Uterus (tissue), 4 donors: Measurements from ENCODE around the gene FAM3A. TPM values are rescaled to one million over a fixed set of nuclear protein-coding genes. Genes with fewer than 3 reads are reported as not detected.
A peak's percentile ranks its signal among the peaks of the same experiment; 100 is the strongest.

Source experiments
- DNase-seq, 2 donors: peaks; one replicate each; pipeline ENCODE4 v3.0.0-alpha.2; 2019 to 2020
- H3K27ac ChIP-seq, 2 donors: fragments of 200-600 bp; sonication (generic); 1 replicate in 1 of 2; 2 replicates in 1 of 2; pipeline ENCODE4 v1.5.1; 2016 to 2018
- H3K27me3 ChIP-seq, 2 donors: fragments of 200-600 bp; sonication (generic); one replicate each; pipeline ENCODE4 v1.5.1; 2018 to 2019; ENCODE audit warnings: control low read depth in 1 of 2
- H3K36me3 ChIP-seq, 2 donors: fragments of 200-600 bp; sonication (generic); one replicate each; pipeline ENCODE4 v1.5.1; 2019; ENCODE audit warnings: control low read depth in 1 of 2
- H3K4me1 ChIP-seq, 2 donors: fragments of 200-600 bp; sonication (generic); one replicate each; pipeline ENCODE4 v1.5.1; 2018 to 2019; ENCODE audit warnings: control low read depth in 1 of 2
- H3K4me3 ChIP-seq, 2 donors: fragments of 200-600 bp; sonication (generic); 1 replicate in 1 of 2; 2 replicates in 1 of 2; pipeline ENCODE4 v1.5.1; 2018 to 2019; ENCODE audit warnings: mild to moderate bottlenecking in 1 of 2
- H3K9me3 ChIP-seq, 2 donors: fragments of 200-600 bp; sonication (generic); one replicate each; pipeline ENCODE4 v1.5.1; 2019; ENCODE audit warnings: control low read depth in 1 of 2
- CTCF ChIP-seq, 4 experiments: fragments of 200-600 bp in 2 of 4; fragments of 450-650 bp in 2 of 4; sonication (generic) in 2 of 4; IDR thresholded peaks; one replicate each; pipeline ENCODE4 v1.5.1; 2016 to 2019; ENCODE audit warnings: antibody characterized with exemption in 4 of 4, mild to moderate bottlenecking in 2 of 4, moderate library complexity in 1 of 4
- POLR2A ChIP-seq, 2 donors: fragments of 450-650 bp; IDR thresholded peaks; one replicate each; pipeline ENCODE4 v1.6.1; 2016; ENCODE audit warnings: antibody characterized with exemption in 2 of 2, mild to moderate bottlenecking in 1 of 2, moderate library complexity in 1 of 2
- intact Hi-C: fragments of 100-400 bp; cut with DNase I; formaldehyde crosslinking; loops from one replicate; pipeline ENCODE4 v1.15.1; 2023; ENCODE audit warnings: low total_unique reads
- total RNA-seq, 4 donors: library from RNA; depleted of rRNA in 3 of 4; stranded (reverse); fragments of >200 nt in 3 of 4; gene quantifications; one replicate each; pipeline versions ENCODE4 v1.1.0 to v1.2.4, GENCODE V29; 2014 to 2023
- donor health status: DM: yes; HTN: yes; CAD: no.

Gene FAM3A
- total RNA-seq, 4 donors from 2014 or later, result 5.1 to 55.9 (median 15.4) TPM

- H3K4me3 ChIP-seq, result peak overlapping the region; percentile 15 to 32
- no peak for TF ChIP-seq POLR2A (IDR thresholded peaks at IDR 0.05)
- no peak for TF ChIP-seq CTCF (IDR thresholded peaks at IDR 0.05)
- no peaks in the 10 kb centered on the region for H3K27me3 ChIP-seq
- no peaks in the 10 kb centered on the region for H3K4me1 ChIP-seq
- intact Hi-C loops, result no loop called here
- peak overlapping the region; percentile 93 to 97 for H3K27ac ChIP-seq
- no peaks in the 10 kb centered on the region for H3K9me3 ChIP-seq
- H3K36me3 ChIP-seq, result no peaks in the 10 kb centered on the region
- DNase-seq, result peak; percentile 46 to 49
Observed at GRCh38 chrX:154517101-154517781, 1.2 kb upstream of the FAM3A start.

DNA sequence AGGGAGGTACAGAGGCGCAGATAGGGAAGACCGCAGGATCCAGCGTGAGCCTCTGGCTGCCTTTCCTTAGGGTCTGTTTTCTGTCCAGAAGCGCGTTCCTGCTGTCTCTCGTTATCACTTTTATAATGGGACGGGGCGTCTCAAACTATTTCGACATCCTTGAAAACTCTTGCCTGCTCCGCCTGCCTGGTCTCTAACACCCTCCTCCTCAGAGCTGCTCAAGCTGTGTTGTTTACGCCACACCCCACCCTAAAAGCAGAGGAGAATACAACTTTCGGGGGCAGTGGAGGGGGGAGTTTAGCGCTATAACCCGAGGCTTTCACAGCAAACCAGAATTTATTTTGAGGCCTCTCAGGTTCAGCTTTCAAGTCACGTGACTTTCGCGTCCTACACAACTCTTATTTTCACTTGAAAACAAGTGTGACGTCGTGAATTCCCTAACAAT, 646 bp upstream of the FAM3A start:
- H3K9me3 ChIP-seq, result no peaks in the 10 kb centered on the region
- no peaks in the 10 kb centered on the region for H3K36me3 ChIP-seq
- TF ChIP-seq CTCF (IDR thresholded peaks at IDR 0.05) (no peak), POLR2A (IDR thresholded peaks at IDR 0.05) (no peak)
- no peaks in the 10 kb centered on the region for H3K27me3 ChIP-seq
- no peaks in the 10 kb centered on the region for H3K4me1 ChIP-seq
- peak overlapping the region; percentile 15 to 32 for H3K4me3 ChIP-seq
- H3K27ac ChIP-seq, result peak overlapping the region; percentile 93 to 97
- intact Hi-C loops, result no loop called here
- peak in 1 of 2 donors; percentile 86 for DNase-seq

DNA sequence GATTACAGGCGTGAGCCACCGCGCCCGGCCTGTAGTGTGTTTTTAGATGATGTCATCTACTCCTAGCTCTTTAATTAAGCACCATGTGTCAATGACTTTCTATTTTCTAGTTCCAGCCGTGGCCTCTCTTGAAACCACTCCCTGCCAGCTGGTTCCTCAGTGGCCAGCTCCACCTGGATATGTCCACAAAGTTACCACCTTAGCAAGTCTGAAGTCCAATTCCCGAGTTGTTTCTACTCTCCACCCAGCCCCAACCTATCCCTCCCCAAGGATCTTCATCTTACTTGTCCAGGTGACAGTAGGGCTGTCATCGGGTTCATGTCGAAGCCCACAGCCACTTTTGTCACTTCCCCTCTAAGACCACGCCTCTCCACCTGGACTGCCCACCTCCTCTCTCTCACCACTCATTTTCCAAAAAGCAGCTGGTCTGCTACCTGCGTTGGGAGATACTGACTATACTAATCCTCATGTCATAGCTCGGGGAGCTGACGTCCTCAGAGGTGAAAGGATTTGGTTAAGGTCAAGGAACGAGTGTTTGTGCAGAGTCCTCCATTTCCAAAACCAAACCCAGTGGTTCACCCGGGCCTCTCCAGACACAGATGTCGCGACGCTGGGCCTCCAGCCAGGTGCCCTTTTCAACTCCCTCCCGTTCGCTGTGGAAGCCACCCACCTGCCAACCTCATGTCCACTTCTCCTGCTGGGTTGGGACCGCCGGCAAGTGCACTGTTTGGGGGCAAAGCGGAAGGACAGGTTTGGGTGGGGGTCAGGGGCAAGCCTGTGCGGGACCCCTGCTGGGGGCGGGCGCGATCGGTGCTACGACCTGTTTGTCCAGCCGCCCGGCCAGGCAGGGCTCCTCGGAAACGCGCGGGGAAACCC, 704 bp downstream of the FAM3A start:
- H3K27ac ChIP-seq, result peak overlapping the region; percentile 84 to 97
- H3K27me3 ChIP-seq, result no peaks in the 10 kb centered on the region
- no peaks in the 10 kb centered on the region for H3K4me1 ChIP-seq
- H3K4me3 ChIP-seq, result peak overlapping the region; percentile 55 to 61
- H3K9me3 ChIP-seq, result no peaks in the 10 kb centered on the region
- intact Hi-C loops, result no loop called here
- TF ChIP-seq CTCF (IDR thresholded peaks at IDR 0.05) (no peak), POLR2A (IDR thresholded peaks at IDR 0.05) (no peak)
- H3K36me3 ChIP-seq, result no peaks in the 10 kb centered on the region
- DNase-seq, result no peak

GRCh38 chrX:154513716-154514115, 2.3 kb downstream of the FAM3A start:
- Histone ChIP-seq H3K4me1 (no peaks in the 10 kb centered on the region), H3K36me3 (no peaks in the 10 kb centered on the region), H3K27me3 (no peaks in the 10 kb centered on the region), H3K4me3 (no peak overlapping the region), H3K9me3 (no peaks in the 10 kb centered on the region), H3K27ac (no peak overlapping the region)
- no peak for TF ChIP-seq POLR2A (IDR thresholded peaks at IDR 0.05)
- no peak for TF ChIP-seq CTCF (IDR thresholded peaks at IDR 0.05)
- DNase-seq, result no peak
- intact Hi-C loops, result no loop called here
